Measurements from ENCODE around the gene METAP1D.

GRCh38 chr2:172039011-172039704 is 39.4 kb downstream of the METAP1D start:
- TF ChIP-seq EZH2 (IDR thresholded peaks at IDR 0.05): no peak
- no peak; the same call in 1 of the 2 replicates for TF ChIP-seq POLR2AphosphoS5 (IDR thresholded peaks at IDR 0.05; ENCODE audit: borderline replicate concordance, low read depth, low read length)
- no peak for TF ChIP-seq FOXP2 (optimal IDR thresholded peaks at IDR 0.05; ENCODE audit: control extremely low read depth, extremely low read length, insufficient read depth)

Data from SK-N-MC (cell line).